Ishikawa (cell line): ENCODE results near the gene SLC48A1.
A peak's percentile ranks its signal among the peaks of the same experiment; 100 is the strongest.

Experiments
- EP300 ChIP-seq: IDR thresholded peaks from 2 replicates; pipeline ENCODE4 v1.6.1; 2012; ENCODE audit warnings: borderline replicate concordance
- MAX ChIP-seq: IDR thresholded peaks from 2 replicates; pipeline ENCODE4 v1.6.1; 2012
- TEAD4 ChIP-seq: IDR thresholded peaks from 2 replicates; pipeline ENCODE4 v1.6.1; 2012
- YY1 ChIP-seq: IDR thresholded peaks from 2 replicates; pipeline ENCODE4 v1.6.1; 2012; ENCODE audit warnings: low read depth

DNA sequence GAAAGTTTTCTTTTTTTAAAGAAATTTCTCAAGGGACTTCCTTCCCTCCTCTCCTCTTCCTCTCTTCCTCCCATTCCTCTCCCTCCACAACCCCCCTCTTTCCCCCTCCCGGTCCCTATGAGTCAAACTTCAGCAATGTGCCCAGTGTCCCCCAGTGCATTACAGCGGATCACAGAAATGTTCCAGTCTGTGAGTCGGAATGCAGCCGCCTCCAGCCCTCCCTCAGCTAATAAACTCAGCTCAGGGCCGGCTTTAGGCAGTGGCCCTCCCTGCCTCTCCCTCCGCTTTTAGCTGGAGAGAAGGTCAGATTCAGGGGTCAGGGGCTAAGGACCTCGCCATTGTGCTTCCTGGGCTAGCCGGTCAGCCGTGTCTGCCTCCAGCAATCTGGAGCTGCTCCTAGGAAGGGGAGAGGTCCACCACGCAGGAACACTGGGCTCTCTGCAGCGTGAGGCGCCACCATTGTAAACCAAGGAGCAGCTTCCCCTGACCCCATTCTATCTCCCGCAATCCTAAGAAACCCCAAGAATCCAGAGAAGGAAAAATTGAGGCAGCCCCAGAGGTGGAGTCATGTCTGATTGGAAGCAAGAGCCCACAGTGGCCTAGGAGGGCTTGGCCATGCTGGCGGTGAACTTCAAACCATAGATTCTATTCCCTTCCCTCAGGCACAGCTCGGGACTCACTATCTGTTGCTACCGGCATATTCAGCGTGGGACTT, 47.8 kb downstream of the SLC48A1 start:
- peak; percentile 99 for TF ChIP-seq TEAD4
- TF ChIP-seq YY1, result no peak
- TF ChIP-seq MAX, result peak; percentile 11; the same call in 1 of the 2 replicates
- TF ChIP-seq EP300, result peak; percentile 97
